Activated CD4-positive, alpha-beta T cell treated with anti-CD3 and anti-CD28 coated beads for 48 hours (primary cell): ENCODE results near the gene DPEP1.
"Not testable (repeated sequence)": the region's sequence is repeated elsewhere in the genome, so short reads cannot be mapped to it uniquely, and the experiment has no call there.

ENCODE experiments used
- DNase-seq: peaks from one replicate; pipeline ENCODE4 v3.0.0-alpha.2; 2020

The DPEP1 gene

GRCh38 chr16:89656435-89657121 is 43.1 kb downstream of the DPEP1 start:
- DNase-seq, result no peak

DNA sequence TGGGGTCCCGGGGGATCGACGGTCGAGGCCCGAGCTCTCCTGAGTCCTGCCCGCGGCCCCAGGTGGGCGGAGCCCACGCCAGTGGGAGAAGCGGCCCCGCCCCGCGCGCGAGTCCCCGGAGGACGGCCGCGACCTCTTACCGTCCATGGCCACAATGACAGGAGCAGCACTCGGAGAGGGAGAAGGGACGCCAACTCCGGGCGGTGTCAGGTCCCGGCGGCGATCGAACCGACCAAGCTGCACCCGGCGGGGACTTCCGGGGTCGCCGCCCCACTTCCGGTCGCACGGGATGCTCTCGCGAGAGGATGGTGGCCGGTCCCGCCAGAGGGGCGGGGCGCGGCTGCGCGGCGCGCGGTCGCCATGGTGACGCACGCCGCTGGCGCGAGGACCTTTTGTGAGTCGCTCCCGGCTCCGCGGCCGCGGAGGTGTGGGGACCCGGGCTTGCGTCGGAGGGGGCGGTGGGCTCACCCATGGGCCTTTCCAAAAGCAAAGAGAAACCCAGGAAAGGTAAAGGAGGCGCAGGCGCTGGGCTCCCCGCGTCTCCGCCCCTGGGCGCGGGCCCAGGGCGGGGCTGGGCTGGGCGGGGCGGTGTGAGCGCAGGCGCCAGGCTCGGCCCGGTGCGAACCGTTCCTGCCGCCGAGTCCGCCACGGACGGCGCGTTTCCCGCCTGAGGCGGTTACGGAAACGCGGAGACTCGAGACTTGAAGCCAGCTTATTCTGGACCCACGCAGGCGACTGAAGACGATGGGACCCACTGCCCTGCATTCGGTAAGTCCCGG is 44.2 kb downstream of the DPEP1 start, which contains the start of the genes CHMP1A and SPATA33:
TSS of gene CHMP1A (minus strand) at position 267 of the 779 bp plus-strand sequence. CDS start at position 147, 120 bp downstream.
TSS of gene SPATA33 (plus strand) at position 395 of the 779 bp plus-strand sequence. CDS start at position 471, 76 bp downstream.
- peak; percentile 95 for DNase-seq

GRCh38 chr16:89658221-89658879 is 44.9 kb downstream of the DPEP1 start:
- DNase-seq, result peak; percentile 45

DNA sequence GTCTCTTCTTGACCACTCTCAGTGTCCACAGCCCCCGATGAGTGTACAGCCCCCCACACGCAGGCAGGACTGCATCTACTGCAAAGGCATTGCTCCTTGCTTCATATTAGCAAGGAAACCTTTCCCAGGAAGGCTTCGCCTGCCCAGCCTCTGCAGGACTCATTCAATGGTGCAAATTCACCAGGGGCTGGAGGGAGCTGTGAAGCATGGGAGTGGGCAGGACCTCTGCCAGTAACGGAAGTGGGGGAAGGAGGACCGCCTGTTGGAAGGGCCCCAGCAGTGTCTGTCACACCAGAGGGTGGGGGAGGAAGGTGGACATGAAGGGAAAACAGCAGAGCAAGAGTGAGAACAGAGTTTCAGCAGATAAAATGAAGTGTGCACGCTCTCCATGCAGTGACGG is 46.7 kb downstream of the DPEP1 start:
- no peak for DNase-seq

- DNase-seq, result no peak
Measured at GRCh38 chr16:89661215-89661614, 47.8 kb downstream of the DPEP1 start.

DNA sequence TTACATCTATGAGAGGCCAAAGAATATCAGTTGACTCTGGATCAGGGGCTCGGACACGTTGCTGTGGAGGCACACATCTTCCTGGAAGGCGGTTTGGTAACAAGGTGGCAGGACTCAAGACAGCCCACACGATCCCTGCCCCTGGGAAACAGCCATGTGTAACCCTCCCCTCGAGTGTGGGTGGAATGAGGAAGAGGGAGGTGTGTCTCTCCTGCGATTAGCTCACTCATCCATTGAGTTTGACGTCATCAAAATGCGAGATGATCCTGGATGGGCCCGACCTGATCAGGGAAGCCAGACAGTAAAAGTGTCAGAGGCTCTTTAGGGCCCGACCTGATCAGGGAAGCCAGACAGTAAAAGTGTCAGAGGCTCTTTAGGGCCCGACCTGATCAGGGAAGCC is 50.8 kb downstream of the DPEP1 start:
- not testable (repeated sequence) for DNase-seq

- DNase-seq, result peak; percentile 40
Measured at GRCh38 chr16:89667000-89667399, 53.6 kb downstream of the DPEP1 start.

GRCh38 chr16:89667633-89668032 is 54.2 kb downstream of the DPEP1 start:
- DNase-seq, result no peak

DNA sequence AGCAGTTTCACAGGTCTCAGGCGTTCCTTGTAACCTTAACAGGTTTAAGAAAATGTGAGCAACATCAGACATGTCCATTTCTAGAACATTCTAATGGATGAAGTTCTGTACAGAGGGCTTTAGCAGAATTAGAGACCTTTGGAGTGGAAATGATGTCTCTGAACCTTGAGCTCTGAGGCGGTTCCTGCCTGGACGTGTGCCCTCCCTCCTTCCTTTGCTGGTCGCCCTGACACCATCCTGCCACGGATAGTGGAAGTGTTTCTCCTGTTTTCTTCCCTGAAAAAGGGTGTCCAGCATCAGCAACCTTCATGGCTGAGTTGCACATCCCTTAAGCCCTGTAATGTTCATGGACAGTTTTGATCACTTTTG is 55.3 kb downstream of the DPEP1 start:
- DNase-seq, result no peak

- no peak for DNase-seq
Measured at GRCh38 chr16:89669755-89670154, 56.3 kb downstream of the DPEP1 start.

DNA sequence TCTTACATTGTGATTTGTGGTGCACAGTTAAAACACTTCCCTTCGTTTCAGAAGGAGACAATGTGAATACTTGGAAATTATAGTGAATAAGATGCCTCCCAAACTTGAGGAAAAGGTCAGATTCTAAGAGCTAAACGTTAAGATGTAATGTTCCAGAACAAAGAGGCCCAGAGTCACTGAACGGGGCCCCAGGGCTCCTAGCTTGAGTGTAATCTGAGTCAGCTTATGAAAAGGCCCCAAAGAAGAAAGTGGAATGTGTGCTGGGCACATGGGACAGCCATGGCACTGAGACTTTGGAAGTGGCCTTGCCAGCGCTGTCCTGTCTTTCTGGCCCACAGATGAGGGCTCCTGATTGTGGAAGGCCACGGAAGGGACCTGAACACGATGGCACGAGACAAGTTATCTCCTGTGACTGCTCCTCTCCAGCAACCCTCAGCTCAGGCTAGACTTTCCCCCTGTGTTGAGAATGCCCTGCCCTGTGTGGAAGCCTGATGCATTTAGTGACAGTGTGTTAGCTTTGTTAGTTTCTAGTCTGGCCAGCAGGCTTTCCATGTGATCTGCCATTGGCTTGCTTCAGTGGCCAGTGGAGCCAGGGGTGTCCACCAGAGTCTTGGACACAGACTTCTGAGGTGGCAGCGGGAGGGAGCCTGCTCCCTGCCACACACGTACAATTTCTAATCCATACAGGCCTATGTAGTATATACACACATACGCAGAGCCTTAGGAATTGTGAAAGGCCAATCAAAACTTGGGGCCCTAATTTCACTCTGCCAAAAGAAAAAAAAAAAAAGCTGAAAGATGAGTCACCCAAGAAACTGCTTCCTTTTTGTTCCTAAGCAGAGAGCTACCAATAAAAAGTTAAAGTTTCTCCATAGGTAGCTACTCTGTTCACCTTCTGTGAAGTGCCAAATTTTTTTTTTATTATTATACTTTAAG is 57.3 kb downstream of the DPEP1 start:
- no peak for DNase-seq

DNA sequence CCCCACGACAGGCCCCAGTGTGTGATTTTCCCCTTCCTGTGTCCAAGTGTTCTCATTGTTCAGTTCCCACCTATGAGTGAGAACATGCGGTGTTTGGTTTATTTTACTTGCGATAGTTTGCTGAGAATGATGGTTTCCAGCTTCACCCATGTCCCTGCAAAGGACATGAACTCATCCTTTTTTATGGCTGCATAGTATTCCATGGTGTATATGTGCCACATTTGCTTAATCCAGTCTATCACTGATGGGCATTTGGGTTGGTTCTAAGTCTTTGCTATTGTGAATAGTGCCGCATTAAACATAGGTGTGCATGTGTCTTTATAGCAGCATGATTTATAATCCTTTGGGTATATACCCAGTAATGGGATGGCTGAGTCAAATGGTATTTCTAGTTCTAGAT is 58.1 kb downstream of the DPEP1 start:
- DNase-seq, result not testable (repeated sequence)

GRCh38 chr16:89672177-89672941 is 58.9 kb downstream of the DPEP1 start:
- no peak for DNase-seq

DNA sequence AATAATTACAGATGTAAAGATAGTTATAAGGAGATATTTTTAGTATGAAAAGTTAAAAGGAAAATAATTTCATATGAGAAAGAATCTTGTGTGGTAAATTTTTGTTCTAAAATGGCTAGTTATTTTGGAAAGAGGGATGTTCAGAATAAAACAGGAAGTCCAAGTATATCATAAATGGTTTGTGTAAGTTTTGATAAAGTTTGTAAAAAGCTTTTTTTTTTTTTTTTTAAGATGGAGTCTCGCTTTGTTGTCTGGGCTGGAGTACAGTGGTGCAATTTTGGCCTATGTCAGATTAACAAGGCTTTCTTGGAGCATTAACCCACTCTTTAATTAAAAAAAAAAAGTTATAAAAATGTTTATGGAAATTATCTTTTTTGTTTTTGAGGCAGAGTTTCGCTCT is 64.8 kb downstream of the DPEP1 start:
- DNase-seq, result no peak

DNA sequence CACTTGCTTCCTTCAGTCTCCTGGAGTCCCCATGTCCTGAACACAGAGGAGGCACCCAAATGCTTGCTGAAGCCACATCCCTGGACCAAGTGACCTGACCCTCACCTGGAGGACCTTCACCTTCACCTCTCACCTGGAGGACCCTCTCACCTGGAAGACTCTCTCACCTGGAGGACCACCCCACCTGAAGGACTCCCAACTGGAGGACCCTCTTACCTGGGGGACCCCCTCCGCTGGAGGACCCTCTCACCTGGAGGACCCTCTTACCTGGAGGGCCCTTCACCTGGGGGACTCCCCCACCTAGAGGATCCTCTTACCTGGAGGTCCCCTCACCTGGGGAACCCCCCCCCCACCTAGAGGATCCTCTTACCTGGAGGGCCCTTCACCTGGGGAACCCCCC is 72.5 kb downstream of the DPEP1 start:
- DNase-seq, result no peak

GRCh38 chr16:89686520-89687091 is 73.2 kb downstream of the DPEP1 start, which contains the start of gene CDK10:
TSS of gene CDK10 (plus strand) at chr16:89686689. CDS start at chr16:89686711, 22 bp downstream.
- peak; percentile 94 for DNase-seq

DNA sequence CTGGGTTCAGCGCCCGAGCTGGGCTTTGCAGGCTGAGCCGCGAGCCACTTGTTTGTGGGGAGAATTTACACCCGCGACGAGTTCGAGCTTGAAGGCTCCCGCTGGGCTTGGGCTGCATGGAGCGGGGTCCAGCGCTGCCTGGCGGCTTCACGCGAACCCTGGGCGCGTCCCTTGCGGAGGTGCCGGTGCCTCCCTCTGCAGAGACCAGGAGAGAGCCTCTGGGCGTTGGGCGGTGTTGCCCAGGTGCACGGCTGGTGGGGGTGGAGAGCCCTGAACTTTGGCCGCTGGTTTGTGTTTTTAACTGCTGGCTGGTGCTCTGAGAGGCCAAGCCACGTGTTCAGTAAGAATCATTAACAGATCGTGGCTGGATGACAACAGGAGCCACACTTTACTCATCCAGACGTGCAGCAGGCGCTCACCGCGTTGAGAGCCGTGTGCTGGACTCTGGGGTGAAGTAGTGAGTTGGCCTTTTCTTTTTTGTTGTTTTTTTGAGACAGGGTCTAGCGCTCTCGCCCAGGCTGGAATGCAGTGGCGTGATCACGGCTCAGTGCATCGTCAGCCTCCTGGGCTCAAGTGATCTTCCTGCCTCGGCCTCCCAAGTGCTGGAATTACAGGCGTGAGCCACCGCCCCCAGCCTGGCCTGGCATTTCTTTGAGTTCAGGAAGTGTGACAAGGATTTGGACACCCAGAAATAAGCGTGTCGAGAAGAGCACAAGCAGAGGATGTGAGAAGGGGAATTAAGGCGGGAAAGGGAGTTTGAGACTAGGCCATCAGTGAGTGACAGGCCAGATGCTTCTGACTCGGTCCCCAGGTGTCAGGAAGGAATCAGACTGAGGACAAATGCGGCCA is 73.9 kb downstream of the DPEP1 start:
- peak; percentile 38 for DNase-seq
